HG03175 (cell line): ENCODE measurements around the gene DHODH.
"Not testable (repeated sequence)": the region's sequence is repeated elsewhere in the genome, so short reads cannot be mapped to it uniquely, and the experiment has no call there.

ENCODE experiments used
- ATAC-seq: cut with Tn5 transposase; IDR thresholded peaks from one replicate; pipeline ENCODE4 v1.9.1; 2021; ENCODE audit warnings: mild to moderate bottlenecking, moderate library complexity; ENCODE audit not compliant: unreplicated experiment

The DHODH gene

DNA sequence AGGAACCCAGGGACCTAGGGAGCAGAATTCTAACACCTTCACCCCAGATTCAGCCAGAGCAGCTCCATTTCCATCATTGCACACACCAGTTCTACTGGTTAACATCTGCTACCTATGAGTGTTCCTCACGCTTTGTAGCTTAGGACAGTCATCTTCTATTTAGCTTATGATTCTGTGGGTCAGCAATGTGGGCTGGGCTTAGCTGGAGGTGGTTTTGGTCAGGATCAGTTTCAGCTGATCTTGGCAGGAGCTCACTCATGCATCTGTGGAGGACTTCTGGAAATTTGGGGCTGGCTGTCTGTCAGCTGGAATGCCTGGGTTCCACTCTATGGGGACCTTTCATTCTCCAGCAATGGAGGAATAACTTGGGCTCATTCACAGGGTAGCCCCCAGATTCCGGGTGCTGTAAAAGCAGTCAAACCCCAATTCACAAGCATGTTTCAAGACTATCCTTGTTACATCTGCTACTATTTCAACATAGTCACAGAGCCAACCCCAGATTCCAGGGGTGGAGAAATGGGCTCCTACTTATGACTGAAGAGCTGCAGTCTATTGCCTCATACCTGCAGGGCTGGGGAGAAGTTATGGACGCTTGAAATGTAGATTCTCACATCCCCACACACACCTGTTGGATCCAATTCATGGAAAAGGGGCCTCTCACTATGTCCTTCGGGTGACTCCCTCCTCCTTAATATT, 42.4 kb downstream of the DHODH start:
- no peak for ATAC-seq

DNA sequence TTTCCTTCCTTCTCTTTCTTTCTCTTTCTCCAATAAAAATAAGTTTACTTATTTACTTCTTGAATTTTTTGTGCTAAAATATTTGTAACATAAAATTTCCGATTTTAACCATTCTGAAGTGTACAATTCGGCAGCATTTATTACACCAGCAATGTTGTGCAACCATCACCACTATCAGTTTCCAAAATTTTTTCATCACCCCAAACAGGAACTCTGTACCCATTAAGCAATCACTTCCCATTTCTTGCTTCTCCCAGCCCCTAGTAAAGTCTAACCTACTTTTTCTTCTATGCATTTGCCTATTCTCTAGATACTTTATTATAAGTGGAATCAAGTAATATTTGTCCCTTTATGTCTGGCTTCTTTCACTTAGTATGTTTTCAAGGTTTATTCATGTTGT, 43.3 kb downstream of the DHODH start:
- no peak for ATAC-seq

DNA sequence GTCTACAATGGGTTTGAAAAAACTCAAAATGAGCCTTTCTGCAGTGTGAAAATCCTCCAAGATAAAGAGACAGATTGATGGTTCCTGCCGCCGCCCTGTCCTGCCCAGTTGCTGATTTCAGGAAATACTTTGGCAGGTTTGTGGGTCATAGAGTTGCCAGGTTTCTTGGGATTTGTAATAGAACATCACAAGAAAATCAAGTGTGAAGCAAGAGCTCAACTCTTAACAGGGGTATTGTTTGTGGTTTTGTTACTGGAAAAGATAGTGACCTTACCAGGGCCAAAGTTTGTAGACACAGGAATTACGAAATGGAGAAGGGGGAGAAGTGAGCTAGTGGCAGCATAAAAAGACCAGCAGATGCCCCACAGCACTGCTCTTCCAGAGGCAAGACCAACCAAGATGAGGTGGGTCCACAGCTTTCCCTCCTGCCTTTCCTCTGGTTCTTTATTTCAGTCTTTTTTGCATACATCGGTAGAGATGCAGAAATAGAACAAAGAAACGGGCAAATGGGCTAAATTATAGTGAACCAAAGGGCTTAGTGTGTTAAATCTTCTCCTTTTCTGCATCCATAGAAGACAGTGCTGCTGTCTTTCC, 45.8 kb downstream of the DHODH start, which contains the start of gene HP:
Gene HP, plus strand, starts transcription at position 252 of the 594 bp plus-strand sequence. Its CDS starts 148 bp downstream, at position 400.
- ATAC-seq, result not testable (repeated sequence)

DNA sequence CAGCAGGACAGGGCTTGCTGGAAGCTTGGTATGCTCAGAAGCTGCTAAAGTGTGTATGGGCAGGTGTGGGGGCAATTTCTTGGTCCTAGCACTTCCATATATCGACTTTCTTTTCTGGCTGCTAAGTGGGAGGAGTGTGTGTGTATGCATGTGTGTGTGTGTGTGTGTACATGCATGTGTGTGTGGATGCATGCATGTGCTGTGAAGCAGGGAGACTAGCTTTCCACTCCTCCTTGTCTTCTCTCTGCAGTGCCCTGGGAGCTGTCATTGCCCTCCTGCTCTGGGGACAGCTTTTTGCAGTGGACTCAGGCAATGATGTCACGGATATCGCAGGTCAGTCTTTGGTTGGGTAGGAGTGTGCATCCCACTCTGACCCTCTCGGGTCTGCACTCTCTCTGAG, 47.4 kb downstream of the DHODH start:
- no peak for ATAC-seq

DNA sequence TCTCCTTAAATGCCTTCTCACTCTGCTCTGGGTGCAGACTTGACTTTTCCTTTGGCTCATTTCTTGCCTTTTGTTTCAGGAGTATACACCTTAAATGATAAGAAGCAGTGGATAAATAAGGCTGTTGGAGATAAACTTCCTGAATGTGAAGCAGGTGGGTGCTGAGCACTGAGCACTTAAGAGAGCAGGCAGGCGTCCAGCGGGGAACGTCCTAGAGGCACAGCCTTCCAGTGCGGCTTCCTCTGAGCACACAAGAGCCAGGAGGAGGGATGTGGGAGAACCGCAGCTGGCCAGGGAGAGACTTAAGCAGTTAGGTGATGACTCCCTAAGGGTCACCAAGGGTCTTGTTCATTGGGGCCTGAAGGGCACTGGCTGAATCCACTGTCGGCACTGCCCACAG, 48.8 kb downstream of the DHODH start:
- ATAC-seq, result not testable (repeated sequence)

DNA sequence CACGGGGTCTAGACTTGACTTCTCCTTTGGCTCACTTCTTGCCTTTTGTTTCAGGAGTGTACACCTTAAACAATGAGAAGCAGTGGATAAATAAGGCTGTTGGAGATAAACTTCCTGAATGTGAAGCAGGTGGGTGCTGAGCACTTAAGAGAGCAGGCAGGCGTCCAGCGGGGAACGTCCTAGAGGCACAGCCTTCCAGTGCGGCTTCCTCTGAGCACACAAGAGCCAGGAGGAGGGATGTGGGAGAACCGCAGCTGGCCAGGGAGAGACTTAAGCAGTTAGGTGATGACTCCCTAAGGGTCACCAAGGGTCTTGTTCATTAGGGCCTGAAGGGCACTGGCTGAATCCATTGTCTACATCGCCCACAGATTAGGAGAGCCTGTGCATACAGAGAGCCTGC, 50.5 kb downstream of the DHODH start:
- ATAC-seq, result not testable (repeated sequence)

DNA sequence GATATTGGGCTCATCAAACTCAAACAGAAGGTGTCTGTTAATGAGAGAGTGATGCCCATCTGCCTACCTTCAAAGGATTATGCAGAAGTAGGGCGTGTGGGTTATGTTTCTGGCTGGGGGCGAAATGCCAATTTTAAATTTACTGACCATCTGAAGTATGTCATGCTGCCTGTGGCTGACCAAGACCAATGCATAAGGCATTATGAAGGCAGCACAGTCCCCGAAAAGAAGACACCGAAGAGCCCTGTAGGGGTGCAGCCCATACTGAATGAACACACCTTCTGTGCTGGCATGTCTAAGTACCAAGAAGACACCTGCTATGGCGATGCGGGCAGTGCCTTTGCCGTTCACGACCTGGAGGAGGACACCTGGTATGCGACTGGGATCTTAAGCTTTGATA, 51.9 kb downstream of the DHODH start:
- ATAC-seq, result no peak

DNA sequence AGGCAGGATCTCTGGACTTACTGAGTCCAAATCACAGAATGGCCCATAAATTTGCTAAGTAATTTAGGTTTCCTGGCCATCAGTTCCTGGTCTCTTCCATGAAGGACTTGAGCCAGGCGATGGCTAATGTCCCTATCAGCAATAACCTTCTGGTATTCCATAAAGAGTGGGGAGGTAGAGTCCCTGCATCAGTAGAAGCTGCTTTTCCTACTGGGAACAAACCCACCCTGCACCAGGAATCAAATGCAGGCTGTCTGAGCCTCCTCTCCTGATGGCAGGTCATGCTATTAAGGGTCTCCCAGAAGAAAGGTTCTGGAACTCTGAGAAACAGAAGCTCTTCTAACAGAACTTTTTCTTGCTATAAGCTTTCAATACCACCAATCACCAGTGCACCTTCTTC, 53.0 kb downstream of the DHODH start:
- ATAC-seq, result no peak

DNA sequence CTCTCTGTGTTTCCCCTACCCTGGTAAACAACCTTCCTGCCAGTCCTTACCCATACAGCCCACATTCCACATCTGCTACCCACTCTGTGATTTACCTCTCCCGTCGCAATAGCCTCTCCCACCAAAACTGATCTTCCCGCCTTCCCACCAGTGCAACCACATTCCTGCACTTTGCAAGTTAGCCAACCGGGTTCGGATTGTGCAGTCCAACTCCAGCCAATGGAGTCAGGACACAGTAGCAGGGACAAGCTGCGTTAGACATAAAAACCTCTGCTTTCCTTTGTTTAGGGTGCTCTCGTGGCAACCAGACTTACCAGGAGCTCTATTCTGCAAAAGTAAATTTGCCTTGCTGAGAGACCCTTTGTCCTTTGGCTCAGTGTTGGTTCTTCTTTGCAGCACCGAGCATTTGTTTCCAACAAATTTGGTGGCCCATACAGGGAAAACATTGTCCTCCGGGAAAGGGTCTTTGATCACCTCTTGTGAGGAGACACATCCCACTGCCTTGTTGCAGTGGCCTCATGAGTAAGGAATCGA, 55.9 kb downstream of the DHODH start:
- no peak for ATAC-seq

DNA sequence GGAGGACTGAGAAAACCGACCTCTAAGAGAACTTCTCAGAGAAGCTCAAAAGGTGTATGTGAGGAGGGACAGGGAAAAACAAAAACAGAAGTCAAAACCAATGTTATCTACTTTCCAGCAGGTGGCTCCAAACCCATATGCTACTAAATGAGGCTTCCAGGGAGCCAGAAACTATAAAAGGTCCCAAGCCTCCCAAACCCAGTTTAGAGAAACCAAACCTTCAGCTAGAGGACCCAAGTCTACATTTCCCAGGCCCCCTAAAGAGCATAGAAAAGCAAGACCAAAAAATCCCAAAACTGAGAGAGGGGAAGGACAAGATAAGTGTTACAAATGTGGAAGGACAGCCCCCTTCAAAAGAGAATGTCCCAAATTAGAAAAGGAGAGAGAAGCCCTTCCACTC, 58.2 kb downstream of the DHODH start:
- no peak for ATAC-seq

DNA sequence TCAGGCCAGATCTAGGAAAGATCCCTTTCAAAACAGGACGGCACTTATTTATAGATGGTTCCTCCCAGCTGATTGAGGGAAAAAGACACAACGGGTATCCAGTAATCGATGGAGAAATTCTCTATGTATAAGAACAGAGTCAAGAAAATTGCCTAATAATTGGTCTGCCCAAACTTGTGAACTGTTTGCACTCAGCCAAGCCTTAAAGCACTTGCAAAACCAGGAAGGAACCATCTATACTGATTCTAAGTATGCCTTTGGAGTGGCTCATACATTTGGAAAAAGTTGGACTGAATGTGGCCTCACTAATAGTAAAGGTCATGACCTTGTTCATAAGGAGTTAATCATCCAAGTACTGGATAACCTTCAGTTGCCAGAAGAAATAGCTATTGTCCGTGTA, 60.4 kb downstream of the DHODH start:
- no peak for ATAC-seq

DNA sequence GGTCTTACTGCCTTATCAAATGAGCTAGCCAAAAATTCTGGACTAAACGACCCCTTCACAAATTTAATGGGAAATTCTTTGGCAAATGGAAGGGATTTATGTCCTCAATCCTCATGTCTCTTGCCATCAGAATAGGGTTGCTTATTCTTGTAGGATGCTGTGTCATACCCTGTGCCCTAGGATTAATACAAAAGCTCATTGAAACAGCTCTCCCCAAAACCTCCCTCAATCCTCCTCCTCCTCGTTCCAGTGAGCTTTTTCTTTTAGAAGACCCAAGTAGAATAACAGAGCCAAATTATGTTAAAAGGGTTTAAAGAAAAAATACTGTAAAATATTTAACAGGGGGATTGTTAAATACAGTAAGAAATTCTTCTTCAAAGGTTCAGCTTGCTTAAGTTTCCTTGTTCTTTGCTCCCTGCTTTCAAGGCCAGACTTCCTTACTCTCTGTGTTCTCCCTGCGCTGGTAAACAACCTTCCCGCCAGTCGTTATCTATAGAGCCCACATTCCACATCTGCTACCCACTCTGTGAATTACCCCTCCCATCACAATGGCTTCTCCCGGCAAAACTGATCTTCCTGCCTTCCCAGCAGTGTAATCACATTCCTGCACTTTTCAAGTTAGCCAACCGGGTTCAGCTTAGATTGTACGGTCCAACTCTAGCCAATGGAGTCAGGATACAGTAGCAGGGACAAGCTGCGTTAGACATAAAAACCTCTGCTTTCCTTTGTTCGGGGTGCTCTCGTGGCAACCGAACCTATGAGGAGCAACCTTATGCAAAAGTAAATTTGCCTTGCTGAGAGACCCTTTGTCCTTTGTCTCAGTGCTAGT, 64.2 kb downstream of the DHODH start:
- ATAC-seq, result no peak

DNA sequence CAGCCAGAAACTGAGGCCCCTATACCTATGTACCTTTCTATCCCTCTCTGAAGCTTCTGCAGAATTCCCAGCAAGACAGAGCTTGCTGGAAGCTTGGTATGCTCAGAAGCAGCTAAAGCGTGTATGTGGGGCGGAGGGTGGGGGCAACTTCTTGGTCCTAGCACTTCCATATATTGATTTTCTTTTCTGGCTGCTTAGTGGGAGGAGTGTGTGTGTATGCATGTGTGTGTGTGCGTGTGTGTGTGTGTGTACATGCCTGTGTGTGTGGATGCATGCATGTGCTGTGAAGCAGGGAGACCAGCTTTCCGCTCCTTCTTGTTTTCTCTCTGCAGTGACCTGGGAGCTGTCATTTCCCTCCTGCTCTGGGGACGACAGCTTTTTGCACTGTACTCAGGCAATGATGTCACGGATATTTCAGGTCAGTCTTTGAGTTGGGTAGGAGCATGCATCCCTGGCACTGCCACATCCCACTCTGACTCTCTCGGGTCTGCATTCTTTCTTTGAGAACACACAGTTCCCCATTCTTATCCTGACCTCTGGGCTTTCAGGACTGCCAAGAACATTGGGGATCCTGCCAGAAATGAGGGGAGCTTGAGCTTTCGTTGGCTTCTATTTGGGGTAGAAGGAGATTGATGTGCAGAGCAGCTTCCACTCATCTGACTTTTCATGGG, 65.2 kb downstream of the DHODH start:
- no peak for ATAC-seq

DNA sequence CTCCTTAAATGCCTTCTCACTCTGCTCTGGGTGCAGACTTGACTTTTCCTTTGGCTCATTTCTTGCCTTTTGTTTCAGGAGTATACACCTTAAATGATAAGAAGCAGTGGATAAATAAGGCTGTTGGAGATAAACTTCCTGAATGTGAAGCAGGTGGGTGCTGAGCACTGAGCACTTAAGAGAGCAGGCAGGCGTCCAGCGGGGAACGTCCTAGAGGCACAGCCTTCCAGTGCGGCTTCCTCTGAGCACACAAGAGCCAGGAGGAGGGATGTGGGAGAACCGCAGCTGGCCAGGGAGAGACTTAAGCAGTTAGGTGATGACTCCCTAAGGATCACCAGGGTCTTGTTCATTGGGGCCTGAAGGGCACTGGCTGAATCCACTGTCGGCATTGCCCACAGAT, 66.5 kb downstream of the DHODH start:
- not testable (repeated sequence) for ATAC-seq
